Cardiac muscle cell (in vitro differentiated cells and primary cell): ENCODE data around the gene KIF5C. TPM values are rescaled to one million over a fixed set of nuclear protein-coding genes. Genes with fewer than 3 reads are reported as not detected.

Experiments
- DNase-seq, 2 donors: peaks; one replicate each; pipeline versions ENCODE4 v3.0.0 to v3.0.0-alpha.2; 2010 to 2017; ENCODE audit warnings: low read depth in 1 of 2, low spot score in 1 of 2
- H3K27ac ChIP-seq: fragments of 200-600 bp; sonication (generic); 2 replicates; pipeline ENCODE4 v1.5.1; 2016
- H3K27me3 ChIP-seq: fragments of 200-600 bp; sonication (generic); 2 replicates; pipeline ENCODE4 v1.6.0; 2016; ENCODE audit warnings: control low read depth
- H3K36me3 ChIP-seq: fragments of 200-600 bp; sonication (generic); 2 replicates; pipeline ENCODE4 v1.5.1; 2016; ENCODE audit warnings: control low read depth
- H3K4me1 ChIP-seq: fragments of 200-600 bp; sonication (generic); 2 replicates; pipeline ENCODE4 v1.8.1; 2017; ENCODE audit warnings: low read depth, mild to moderate bottlenecking, mixed run types
- H3K4me3 ChIP-seq: fragments of 200-600 bp; sonication (generic); 2 replicates; pipeline ENCODE4 v1.5.1; 2016; ENCODE audit warnings: mild to moderate bottlenecking
- H3K9me3 ChIP-seq: fragments of 200-600 bp; sonication (generic); 2 replicates; pipeline ENCODE4 v1.5.1; 2017; ENCODE audit warnings: low read depth, mild to moderate bottlenecking, control low read depth
- polyA plus RNA-seq: library from polyadenylated mRNA; unstranded; fragments of >200 nt; fragmentation: Nextera tagmentation; extraction: Ambion mirVana; gene quantifications from 2 replicates; pipeline ENCODE4 v1.2.1, GENCODE V29; 2016
- total RNA-seq: library from RNA; depleted of rRNA; stranded (reverse); fragments of >200 nt; gene quantifications from 2 replicates; pipeline ENCODE4 v1.2.3, GENCODE V29; 2016
- TF ChIP-seq, protein P1 (sequence below): IDR thresholded peaks from 2 replicates; pipeline ENCODE4 v1.5.1; 2012; ENCODE audit warnings: low read depth, mild to moderate bottlenecking, low read length

Gene KIF5C
- total and polyA plus RNA-seq, 2 experiments from 2014 or later, result 0.82 to 3.0 TPM

- Histone ChIP-seq H3K9me3 (no peaks in the 10 kb centered on the region), H3K4me3 (no peak overlapping the region), H3K27me3 (no peaks in the 10 kb centered on the region), H3K4me1 (no peaks in the 10 kb centered on the region), H3K36me3 (no peaks in the 10 kb centered on the region), H3K27ac (no peak overlapping the region)
- TF ChIP-seq, protein P1, sequence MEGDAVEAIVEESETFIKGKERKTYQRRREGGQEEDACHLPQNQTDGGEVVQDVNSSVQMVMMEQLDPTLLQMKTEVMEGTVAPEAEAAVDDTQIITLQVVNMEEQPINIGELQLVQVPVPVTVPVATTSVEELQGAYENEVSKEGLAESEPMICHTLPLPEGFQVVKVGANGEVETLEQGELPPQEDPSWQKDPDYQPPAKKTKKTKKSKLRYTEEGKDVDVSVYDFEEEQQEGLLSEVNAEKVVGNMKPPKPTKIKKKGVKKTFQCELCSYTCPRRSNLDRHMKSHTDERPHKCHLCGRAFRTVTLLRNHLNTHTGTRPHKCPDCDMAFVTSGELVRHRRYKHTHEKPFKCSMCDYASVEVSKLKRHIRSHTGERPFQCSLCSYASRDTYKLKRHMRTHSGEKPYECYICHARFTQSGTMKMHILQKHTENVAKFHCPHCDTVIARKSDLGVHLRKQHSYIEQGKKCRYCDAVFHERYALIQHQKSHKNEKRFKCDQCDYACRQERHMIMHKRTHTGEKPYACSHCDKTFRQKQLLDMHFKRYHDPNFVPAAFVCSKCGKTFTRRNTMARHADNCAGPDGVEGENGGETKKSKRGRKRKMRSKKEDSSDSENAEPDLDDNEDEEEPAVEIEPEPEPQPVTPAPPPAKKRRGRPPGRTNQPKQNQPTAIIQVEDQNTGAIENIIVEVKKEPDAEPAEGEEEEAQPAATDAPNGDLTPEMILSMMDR, result no peak
- peak in 1 of 2 donors; percentile 31 for DNase-seq
Measured at GRCh38 chr2:148930046-148930775, 55.2 kb downstream of the KIF5C start.

DNA sequence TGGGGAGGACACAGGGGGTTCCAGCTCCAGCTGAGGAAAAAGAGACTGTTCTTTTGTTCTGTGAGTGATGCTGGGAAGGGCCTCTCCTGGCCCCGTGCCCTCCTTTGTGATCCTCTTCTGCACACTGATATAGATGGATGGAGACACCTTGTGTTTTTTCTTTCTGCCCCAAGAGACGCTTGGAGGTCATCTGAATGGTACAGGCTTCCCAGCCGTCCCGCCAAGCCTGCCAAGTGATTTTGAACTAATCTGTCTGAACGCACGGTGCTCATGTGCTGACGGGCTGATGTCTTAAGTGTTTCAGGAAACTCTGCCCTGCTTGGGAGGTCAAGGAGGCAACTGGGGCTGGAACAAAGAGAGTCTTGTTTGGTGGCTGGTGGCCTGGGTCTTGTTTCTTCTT lies 57.5 kb downstream of the KIF5C start:
- Histone ChIP-seq H3K9me3 (no peaks in the 10 kb centered on the region), H3K4me3 (no peak overlapping the region), H3K27ac (no peak overlapping the region), H3K36me3 (no peaks in the 10 kb centered on the region), H3K4me1 (no peaks in the 10 kb centered on the region), H3K27me3 (no peaks in the 10 kb centered on the region)
- TF ChIP-seq, protein P1, result no peak
- peak in 1 of 2 donors; percentile 58 for DNase-seq

GRCh38 chr2:148933456-148933855 lies 58.4 kb downstream of the KIF5C start:
- no peaks in the 10 kb centered on the region for H3K36me3 ChIP-seq
- no peak overlapping the region for H3K4me3 ChIP-seq
- DNase-seq, result no peak
- H3K27ac ChIP-seq, result no peak overlapping the region
- H3K27me3 ChIP-seq, result no peaks in the 10 kb centered on the region
- TF ChIP-seq, protein P1, result no peak
- H3K9me3 ChIP-seq, result no peaks in the 10 kb centered on the region
- H3K4me1 ChIP-seq, result no peaks in the 10 kb centered on the region

DNA sequence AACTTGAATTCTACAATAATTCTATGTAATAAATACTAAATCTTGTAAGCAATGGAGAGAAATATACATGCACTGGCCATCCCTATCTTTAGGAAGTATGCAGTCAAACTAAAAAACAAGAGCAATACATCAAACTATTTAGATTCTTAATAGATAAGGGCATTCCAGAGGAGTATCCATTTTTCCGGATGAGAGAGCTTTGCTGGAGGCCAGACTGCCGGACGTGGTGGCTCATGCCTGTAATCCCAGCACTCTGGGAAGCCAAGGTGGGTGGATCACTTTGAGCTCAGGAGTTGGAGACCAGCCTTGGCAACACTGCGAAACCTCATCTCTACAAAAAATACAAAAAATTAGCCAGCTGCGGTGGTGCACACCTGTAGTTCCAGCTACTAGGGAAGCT lies 60.8 kb downstream of the KIF5C start:
- Histone ChIP-seq H3K4me3 (no peak overlapping the region), H3K36me3 (no peaks in the 10 kb centered on the region), H3K27me3 (no peaks in the 10 kb centered on the region), H3K4me1 (no peaks in the 10 kb centered on the region), H3K27ac (no peak overlapping the region), H3K9me3 (no peaks in the 10 kb centered on the region)
- TF ChIP-seq, protein P1, result no peak
- DNase-seq, result no peak

DNA sequence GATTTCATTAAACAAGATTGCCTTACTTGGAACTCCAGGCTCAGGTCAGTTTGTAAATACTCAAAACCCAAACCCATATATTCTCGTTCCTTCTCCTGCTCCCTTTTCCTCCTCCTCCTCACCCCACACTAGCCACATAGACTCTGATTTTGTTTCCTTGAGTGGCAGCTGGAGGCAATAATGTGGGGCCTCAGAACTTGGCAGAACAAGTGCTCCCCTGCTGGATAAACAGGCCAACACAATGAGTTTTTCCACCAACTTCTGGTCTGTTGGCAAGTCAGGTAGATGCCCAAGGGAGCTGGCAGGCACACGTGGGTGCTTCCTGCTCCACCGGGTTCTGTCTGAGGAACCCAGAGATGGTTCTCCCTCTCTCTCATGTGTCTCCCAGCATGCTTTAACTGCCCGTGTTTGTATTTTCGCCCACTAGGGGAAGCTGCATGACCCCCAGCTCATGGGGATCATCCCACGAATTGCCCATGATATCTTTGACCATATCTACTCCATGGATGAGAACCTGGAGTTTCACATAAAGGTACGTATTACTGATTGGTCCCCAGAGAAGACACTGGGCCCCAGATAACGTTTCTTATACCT lies 61.9 kb downstream of the KIF5C start:
- no peak for DNase-seq

More for the DNA sequence above, 61.9 kb downstream of the KIF5C start:
- H3K27ac ChIP-seq, result no peak overlapping the region
- TF ChIP-seq, protein P1, result no peak
- H3K4me1 ChIP-seq, result no peaks in the 10 kb centered on the region
- no peaks in the 10 kb centered on the region for H3K9me3 ChIP-seq
- H3K4me3 ChIP-seq, result no peak overlapping the region
- H3K36me3 ChIP-seq, result no peaks in the 10 kb centered on the region
- H3K27me3 ChIP-seq, result no peaks in the 10 kb centered on the region
